ENCODE data around the gene YEATS2.
"Not testable (repeated sequence)": the region's sequence is repeated elsewhere in the genome, so short reads cannot be mapped to it uniquely, and the experiment has no call there.

The YEATS2 gene

DNA sequence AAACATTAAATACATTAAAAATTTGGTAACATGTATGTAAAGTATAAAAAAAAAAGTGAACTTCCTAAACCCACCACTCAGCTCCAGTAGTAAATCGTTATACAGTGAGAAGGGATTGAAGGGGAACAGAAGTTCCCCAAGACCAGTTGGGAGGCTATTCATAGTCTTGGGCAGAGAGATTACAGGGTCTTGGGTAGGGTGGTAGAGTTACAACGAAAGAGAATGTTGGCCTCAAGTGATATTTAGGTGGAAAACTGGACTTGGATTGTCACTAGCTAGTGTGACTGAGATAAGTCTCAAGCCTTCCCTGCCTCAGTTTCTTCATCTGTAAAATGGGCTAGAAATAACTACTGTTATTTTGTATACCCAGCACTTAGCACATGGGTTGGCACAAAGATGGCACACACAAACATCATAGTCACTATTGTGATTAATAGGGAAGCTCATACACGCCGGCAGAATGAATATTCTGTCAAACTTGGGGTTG is 431 bp upstream of the YEATS2 start:
- TF ChIP-seq, protein P1, sequence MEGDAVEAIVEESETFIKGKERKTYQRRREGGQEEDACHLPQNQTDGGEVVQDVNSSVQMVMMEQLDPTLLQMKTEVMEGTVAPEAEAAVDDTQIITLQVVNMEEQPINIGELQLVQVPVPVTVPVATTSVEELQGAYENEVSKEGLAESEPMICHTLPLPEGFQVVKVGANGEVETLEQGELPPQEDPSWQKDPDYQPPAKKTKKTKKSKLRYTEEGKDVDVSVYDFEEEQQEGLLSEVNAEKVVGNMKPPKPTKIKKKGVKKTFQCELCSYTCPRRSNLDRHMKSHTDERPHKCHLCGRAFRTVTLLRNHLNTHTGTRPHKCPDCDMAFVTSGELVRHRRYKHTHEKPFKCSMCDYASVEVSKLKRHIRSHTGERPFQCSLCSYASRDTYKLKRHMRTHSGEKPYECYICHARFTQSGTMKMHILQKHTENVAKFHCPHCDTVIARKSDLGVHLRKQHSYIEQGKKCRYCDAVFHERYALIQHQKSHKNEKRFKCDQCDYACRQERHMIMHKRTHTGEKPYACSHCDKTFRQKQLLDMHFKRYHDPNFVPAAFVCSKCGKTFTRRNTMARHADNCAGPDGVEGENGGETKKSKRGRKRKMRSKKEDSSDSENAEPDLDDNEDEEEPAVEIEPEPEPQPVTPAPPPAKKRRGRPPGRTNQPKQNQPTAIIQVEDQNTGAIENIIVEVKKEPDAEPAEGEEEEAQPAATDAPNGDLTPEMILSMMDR (IDR thresholded peaks at IDR 0.05): no peak
- no peak for DNase-seq (ENCODE audit: low spot score)

DNA sequence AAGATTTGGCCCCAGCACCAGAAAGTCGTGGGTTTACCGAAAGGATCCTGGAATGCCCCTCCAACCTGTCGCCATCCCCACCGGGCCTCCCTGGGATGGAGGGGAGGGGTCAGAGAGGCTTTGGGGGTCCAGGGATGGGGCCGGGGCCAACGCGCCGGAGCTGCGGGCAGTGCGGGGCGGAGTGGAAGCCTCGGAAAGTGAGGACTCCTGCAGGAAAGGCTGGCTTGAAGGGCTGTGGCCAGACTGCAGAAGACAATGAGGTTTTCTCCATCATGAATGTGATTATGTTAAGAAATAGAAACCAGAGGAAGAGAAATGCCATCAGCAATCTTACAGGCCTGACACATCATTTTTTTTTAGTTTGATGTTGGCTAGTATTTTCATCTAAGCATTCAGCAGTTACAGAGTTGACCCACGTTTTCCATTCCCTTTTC is 738 bp downstream of the YEATS2 start:
- peak; percentile 74 for DNase-seq (ENCODE audit: low spot score)
- H3K27ac ChIP-seq: peak overlapping the region; percentile 91 to 95
- peak overlapping the region; percentile 100 for H3K4me3 ChIP-seq
- TF ChIP-seq, protein P1 (IDR thresholded peaks at IDR 0.05): no peak

More for the DNA sequence above, 431 bp upstream of the YEATS2 start:
- H3K27ac ChIP-seq: peak overlapping the region; percentile 91 to 95
- H3K4me3 ChIP-seq: peak overlapping the region; percentile 100

DNA sequence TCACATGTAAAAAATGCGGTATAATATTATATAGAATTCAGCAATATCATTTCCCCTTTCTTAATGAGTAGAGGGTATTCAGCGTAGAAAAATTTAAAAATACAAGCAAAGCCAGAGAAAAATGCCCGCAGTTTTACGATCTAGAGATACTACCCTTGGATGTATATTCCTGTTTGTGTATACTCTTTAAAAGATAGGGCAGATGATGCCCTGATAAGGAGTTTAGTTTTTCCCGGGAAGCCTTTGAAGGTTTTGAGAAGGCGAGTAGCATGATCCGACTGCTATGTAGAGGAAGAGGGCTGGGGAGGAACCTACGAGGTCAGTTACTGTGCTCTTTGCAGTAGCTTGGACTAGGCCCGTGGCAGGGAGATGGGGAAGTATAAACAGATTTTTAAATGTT is 1.2 kb downstream of the YEATS2 start:
- TF ChIP-seq, protein P1 (IDR thresholded peaks at IDR 0.05): no peak
- DNase-seq (ENCODE audit: low spot score): no peak
- H3K4me3 ChIP-seq: peak overlapping the region; percentile 100
- peak overlapping the region; percentile 91 to 95 for H3K27ac ChIP-seq

DNA sequence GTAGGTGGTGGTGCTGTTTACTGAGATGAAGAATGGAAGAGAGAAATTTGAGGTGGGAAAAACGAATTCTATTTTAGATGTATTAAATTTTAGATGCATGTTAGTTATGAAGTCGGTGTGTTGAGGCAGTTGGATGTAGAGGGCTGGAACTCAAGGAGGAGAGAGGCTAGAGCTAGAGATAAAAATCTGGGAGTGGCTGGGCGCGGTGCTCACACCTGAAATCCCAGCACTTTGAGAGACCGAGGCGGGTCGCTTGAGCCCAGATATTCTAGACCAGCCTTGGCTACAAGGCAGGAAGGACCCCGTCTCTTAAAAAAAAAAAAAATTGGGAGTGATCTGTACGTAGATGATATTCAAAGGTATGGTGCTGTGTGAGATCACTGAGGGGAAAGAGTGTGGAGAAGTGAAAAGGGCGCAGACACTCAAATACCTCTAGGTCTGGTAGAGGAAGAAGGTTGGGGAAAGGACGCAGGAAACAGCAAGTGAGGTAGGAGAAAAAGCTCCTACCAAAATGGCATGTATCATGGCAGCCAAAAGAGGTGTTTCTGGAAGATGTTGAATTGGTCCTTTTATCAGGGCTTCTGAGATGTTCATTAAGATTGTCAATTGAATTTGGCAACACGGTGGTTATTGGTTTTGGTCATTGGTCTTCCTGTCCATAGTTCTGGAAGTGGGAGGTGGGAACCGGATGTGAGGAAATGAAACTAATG is 1.8 kb downstream of the YEATS2 start:
- no peak for DNase-seq (ENCODE audit: low spot score)
- H3K4me3 ChIP-seq: peak overlapping the region; percentile 100
- TF ChIP-seq, protein P1 (IDR thresholded peaks at IDR 0.05): no peak
- H3K27ac ChIP-seq: peak overlapping the region; percentile 91 to 95

DNA sequence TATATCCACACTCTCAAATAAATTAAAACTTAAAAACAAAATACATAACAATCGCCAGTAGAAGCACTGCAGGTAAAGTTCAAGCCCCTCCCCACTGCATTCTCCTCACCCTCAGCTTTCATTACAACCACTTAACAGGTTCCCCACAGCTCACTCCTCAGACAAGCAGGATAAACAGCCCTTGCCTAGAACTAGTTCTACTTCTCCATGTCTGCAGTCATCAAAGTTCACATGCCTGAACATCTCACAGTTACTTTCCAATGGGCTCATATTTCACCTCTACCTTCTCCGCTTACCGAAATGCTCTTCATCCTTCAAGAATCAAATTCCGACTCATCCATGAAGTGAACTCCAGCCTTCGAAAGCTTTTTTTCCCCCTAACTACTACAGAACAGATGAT is 4.1 kb downstream of the YEATS2 start:
- TF ChIP-seq, protein P1 (IDR thresholded peaks at IDR 0.05): no peak
- DNase-seq (ENCODE audit: low spot score): no peak
- Histone ChIP-seq H3K4me3 (no peak overlapping the region), H3K27ac (no peak overlapping the region)

DNA sequence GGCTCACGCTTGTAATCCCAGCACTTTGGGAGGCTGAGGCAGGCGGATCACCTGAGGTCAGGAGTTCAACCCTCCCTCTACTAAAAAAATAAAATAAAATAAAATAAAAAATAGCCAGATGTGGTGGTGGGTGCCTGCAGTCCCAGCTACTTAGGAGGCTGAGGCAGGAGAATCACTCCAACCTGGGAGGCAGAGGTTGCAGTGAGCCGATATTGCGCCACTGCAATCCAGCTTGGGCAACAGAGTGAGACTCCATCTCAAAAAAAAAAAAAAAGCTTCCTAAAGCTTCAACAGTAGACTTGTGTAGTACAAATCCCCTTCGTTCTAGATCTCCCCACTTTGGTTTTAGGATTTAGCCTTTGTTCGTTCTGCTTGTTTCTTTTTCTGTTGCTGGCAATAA is 6.3 kb downstream of the YEATS2 start:
- H3K27ac ChIP-seq; H3K4me3 ChIP-seq; DNase-seq (ENCODE audit: low spot score): not testable (repeated sequence)

DNA sequence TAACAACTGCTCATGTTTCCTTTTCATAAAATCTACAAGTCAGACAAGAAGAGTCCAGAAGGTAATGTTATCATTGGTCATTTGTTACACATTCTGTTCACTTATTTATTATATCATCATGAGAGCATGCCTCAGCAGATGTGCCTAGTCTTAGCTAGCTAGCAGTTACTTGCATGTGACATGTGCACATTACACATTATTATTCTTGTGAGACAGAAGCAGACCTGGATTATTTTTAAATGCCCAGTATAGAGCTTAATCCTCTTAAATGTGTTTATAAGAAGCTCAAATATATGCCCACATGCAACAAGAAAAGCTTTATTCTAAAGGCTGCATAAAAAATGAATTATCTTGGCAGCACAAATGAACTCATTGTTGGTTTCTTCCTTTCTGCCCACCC is 12.6 kb downstream of the YEATS2 start:
- no peak overlapping the region for H3K4me3 ChIP-seq
- no peak overlapping the region for H3K27ac ChIP-seq
- DNase-seq (ENCODE audit: low spot score): no peak
- TF ChIP-seq, protein P1 (IDR thresholded peaks at IDR 0.05): no peak
